HK-2 (cell line): ENCODE measurements around the gene NUDT21.
"Not testable (repeated sequence)": the region's sequence is repeated elsewhere in the genome, so short reads cannot be mapped to it uniquely, and the experiment has no call there.

Experiments used
- DNase-seq: peaks from one replicate; pipeline ENCODE4 v3.0.0-alpha.2; 2018; ENCODE audit not compliant: unreplicated experiment

The NUDT21 gene

DNA sequence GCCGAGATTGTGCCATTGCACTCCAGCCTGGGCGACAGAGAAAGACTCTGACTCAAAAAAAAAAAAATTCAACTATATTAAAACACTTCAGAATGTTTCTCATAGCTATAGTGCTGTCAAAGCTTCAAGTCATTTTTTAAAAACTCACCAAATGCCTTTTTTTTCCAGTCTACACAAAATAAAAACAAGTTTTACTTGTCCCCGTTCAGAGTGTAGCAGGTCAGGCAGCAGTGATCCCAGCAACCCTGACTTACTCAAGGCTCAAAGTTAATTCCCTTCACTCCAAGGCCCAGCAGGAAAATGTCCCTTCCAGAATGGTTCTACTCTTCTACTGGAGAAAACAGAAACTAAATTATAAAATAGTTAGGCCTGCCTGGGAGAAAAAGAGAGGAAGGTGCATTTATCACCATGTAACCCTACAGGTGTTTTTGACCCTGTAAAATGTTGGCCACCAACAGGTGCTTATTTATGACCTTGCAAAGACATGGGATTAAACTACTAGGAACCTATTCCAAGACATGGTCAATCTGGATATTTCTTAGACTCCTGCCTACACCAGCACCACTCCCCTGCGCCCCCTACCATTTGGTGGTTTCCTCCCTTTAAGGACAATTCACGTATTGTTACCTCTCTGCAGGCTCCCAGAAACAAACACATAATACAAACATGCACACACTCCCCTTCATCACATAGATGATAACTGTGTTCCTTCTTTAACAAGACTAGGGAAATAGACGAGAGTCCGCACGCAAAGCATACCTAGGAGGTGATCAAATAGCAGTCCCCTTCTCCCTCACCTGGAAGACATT, 31.2 kb downstream of the NUDT21 start:
- no peak for DNase-seq

GRCh38 chr16:56417138-56417537, 34.0 kb downstream of the NUDT21 start:
- DNase-seq = no peak

GRCh38 chr16:56415875-56416274, 35.3 kb downstream of the NUDT21 start:
- DNase-seq = no peak

GRCh38 chr16:56414366-56414765, 36.8 kb downstream of the NUDT21 start:
- DNase-seq = no peak

DNA sequence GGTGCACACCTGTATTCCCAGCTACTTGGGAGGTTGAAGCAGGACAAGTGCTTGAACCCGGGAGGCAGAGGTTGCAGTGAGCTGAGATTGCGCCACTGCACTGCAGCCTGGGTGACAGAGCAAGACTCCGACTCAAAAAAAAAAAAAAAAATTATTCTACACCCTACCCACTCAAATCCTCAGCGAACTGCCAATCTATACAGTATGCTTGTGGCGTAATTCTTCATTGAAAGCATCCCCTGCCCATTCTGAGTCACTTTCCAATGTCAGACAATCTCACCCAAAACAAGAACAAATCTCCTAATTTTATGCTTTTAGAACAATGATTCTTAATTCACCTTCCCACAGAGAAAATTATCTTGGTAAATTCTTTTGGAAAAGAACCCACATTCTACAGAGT, 37.8 kb downstream of the NUDT21 start:
- no peak for DNase-seq

- no peak for DNase-seq
These were observed 39.5 kb downstream of the NUDT21 start for GRCh38 chr16:56411624-56412023.

- DNase-seq = no peak
These were observed 40.0 kb downstream of the NUDT21 start for GRCh38 chr16:56411123-56411522.

- DNase-seq = no peak
These were observed 41.9 kb downstream of the NUDT21 start for GRCh38 chr16:56409195-56409594.

DNA sequence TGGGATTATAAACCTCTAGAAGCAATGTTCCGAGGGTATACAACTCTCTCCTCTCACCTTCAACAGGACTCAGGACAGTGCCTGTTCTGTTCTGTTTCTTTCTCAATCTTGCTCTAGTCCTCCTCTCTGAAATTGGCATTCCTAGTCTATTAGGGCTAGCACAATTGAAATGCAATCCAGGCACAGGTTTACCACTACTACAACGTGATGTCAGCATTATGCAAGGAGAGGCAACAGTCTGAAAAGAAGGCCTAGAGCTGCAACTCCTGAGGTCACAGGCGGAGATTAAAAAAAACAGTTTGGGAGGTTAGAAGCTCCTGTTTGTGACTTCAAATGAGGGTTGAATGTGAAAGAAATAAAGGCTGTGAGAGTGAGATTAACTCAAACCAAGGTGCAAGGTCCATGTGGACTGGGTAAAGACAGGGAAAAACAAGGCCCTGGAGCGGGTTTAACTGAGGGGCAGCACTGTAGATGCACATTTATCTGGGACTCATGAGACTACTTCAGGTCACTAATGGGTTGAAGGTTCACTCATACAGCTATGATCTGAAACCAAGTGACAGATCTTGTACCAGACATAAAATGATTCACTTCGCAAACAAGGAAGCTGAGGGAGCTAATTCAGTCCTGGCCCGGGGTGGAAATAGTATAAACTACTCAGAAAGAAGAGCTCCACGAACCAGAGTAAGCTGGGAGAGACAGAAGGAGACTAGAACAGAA, 42.6 kb downstream of the NUDT21 start:
- DNase-seq = no peak

- no peak for DNase-seq
These were observed 45.0 kb downstream of the NUDT21 start for GRCh38 chr16:56405977-56406672.

DNA sequence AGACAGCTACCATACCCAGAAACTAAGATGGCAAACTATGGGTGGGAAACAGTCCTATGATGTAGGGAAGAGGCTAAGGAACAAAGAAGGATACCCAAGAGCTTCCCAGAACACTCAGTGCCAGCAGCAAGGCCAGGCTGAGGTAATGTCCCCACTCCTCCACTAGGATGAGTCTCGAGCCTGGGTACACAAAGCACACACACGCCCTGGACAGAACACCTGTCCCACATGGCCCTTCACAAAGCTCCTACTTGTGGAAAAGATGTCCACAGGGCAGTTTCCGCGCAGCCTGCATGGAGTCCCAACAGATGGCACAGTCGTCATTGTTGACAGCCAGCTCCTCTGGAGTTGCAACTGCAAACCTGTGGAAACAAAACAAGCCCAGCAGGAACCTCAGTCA, 49.6 kb downstream of the NUDT21 start:
- no peak for DNase-seq

GRCh38 chr16:56400458-56400857, 50.7 kb downstream of the NUDT21 start:
- no peak for DNase-seq

DNA sequence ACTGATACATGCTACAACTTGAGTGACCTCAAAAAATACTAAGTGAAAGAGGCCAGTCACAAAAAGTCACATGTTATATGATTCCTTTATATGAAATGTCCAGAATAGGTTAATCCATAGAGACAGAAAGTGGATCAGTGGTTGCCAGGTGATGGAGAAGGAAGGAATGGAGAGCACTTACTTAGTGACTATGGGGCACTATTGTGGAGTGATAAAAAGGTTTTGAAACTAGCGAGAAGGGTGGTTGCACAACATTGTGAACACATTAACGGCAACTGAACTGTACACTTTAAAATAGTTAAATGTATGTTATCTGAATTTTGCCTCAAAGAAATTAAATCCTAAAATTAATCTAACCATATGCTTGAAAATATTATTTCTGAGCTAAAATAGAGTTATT, 51.6 kb downstream of the NUDT21 start:
- DNase-seq = no peak

- no peak for DNase-seq
These were observed 52.1 kb downstream of the NUDT21 start for GRCh38 chr16:56399047-56399446.

- not testable (repeated sequence) for DNase-seq
These were observed 54.4 kb downstream of the NUDT21 start for GRCh38 chr16:56396724-56397123.

GRCh38 chr16:56389554-56389953, 61.6 kb downstream of the NUDT21 start:
- peak; percentile 61 for DNase-seq

- no peak for DNase-seq
These were observed 62.9 kb downstream of the NUDT21 start for GRCh38 chr16:56388209-56388608.

DNA sequence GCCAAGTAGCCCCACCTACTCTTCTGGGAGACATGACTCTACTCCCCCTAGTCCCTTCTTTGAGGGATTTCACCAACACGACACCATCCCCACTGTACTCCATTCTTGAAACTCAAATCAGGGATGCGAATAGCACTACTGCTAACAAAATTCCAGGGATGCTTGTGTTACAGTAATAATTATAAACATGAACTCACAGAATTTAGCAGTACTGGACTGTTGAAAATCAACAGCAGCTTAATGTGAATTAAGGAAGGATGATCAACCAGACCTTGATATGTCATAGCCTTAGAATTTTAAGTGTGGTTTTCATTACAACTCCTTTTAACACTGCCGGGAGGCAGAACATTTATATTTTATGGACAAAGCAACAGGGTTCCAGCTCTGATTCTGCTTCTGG, 63.7 kb downstream of the NUDT21 start:
- DNase-seq = no peak

GRCh38 chr16:56384074-56384721, 66.9 kb downstream of the NUDT21 start:
- DNase-seq = no peak

GRCh38 chr16:56382901-56383355, 68.2 kb downstream of the NUDT21 start:
- peak; percentile 56 for DNase-seq

GRCh38 chr16:56382459-56382858, 68.7 kb downstream of the NUDT21 start:
- DNase-seq = no peak
